GM12864 (cell line): ENCODE results near the gene MAP4K4.

ENCODE experiments used
- DNase-seq: peaks from one replicate; pipeline ENCODE4 v3.0.0-alpha.2; 2011; ENCODE audit warnings: low read depth
- H3K4me3 ChIP-seq: 2 replicates; pipeline ENCODE4 v1.5.1; 2011; ENCODE audit warnings: mild to moderate bottlenecking, low read depth, low read length, control low read depth
- CTCF ChIP-seq: IDR thresholded peaks from 2 replicates; pipeline ENCODE4 v1.5.1; 2011; ENCODE audit warnings: low read depth, mild to moderate bottlenecking, moderate library complexity, low read length, control low read depth, inconsistent platforms; ENCODE audit errors: missing control alignments

The MAP4K4 gene

GRCh38 chr2:101833890-101834523 lies 136.5 kb downstream of the MAP4K4 start:
- H3K4me3 ChIP-seq, result no peak overlapping the region
- DNase-seq, result no peak
- no peak for TF ChIP-seq CTCF

GRCh38 chr2:101837354-101837753 lies 139.8 kb downstream of the MAP4K4 start:
- DNase-seq, result no peak

GRCh38 chr2:101841679-101842327 lies 144.3 kb downstream of the MAP4K4 start:
- TF ChIP-seq CTCF, result no peak
- DNase-seq, result no peak
- no peak overlapping the region for H3K4me3 ChIP-seq

More at GRCh38 chr2:101837354-101837753, 139.8 kb downstream of the MAP4K4 start:
- H3K4me3 ChIP-seq, result no peak overlapping the region
- no peak for TF ChIP-seq CTCF

- H3K4me3 ChIP-seq, result no peak overlapping the region
- TF ChIP-seq CTCF, result no peak
- no peak for DNase-seq
Measured at GRCh38 chr2:101842471-101842870, 145.0 kb downstream of the MAP4K4 start.

- no peak for DNase-seq
- H3K4me3 ChIP-seq, result no peak overlapping the region
- TF ChIP-seq CTCF, result no peak
Measured at GRCh38 chr2:101843048-101843447, 145.5 kb downstream of the MAP4K4 start.

GRCh38 chr2:101843471-101843870 lies 146.0 kb downstream of the MAP4K4 start:
- DNase-seq, result no peak
- no peak for TF ChIP-seq CTCF
- H3K4me3 ChIP-seq, result no peak overlapping the region
